ENCODE measurements around the gene NDUFS8.

Gene NDUFS8

GRCh38 chr11:68003846-68004550 is 26.5 kb upstream of the NDUFS8 start, which contains the start of gene UNC93B1:
Gene UNC93B1 (minus strand): TSS chr11:68004097. CDS start chr11:68004043, 54 bp downstream.
- peak; percentile 87 for DNase-seq (ENCODE audit: low read depth)

GRCh38 chr11:68004551-68005335 is 25.7 kb upstream of the NDUFS8 start:
- no peak for DNase-seq (ENCODE audit: low read depth)

- DNase-seq (ENCODE audit: low read depth): no peak
Observed at GRCh38 chr11:68006606-68007166, 23.8 kb upstream of the NDUFS8 start.

GRCh38 chr11:68007498-68008380 is 22.7 kb upstream of the NDUFS8 start:
- DNase-seq (ENCODE audit: low read depth): no peak

- no peak for DNase-seq (ENCODE audit: low read depth)
Observed at GRCh38 chr11:68008381-68009337, 21.8 kb upstream of the NDUFS8 start.

- no peak for DNase-seq (ENCODE audit: low read depth)
Observed at GRCh38 chr11:68009391-68010089, 20.9 kb upstream of the NDUFS8 start.

- peak; percentile 74 for DNase-seq (ENCODE audit: low read depth)
Observed at GRCh38 chr11:68010090-68011041, 20.1 kb upstream of the NDUFS8 start, which contains the start of gene ALDH3B1. Gene ALDH3B1 (plus strand): TSS chr11:68010327. CDS start chr11:68015298, 4,971 bp downstream.

- DNase-seq (ENCODE audit: low read depth): no peak
Observed at GRCh38 chr11:68011051-68011943, 19.2 kb upstream of the NDUFS8 start.

- DNase-seq (ENCODE audit: low read depth): no peak
Observed at GRCh38 chr11:68012044-68012842, 18.2 kb upstream of the NDUFS8 start.

GRCh38 chr11:68012843-68013610 is 17.5 kb upstream of the NDUFS8 start:
- no peak for DNase-seq (ENCODE audit: low read depth)

GRCh38 chr11:68013611-68014156 is 16.8 kb upstream of the NDUFS8 start:
- DNase-seq (ENCODE audit: low read depth): no peak

GRCh38 chr11:68014157-68014946 is 16.1 kb upstream of the NDUFS8 start:
- no peak for DNase-seq (ENCODE audit: low read depth)

- DNase-seq (ENCODE audit: low read depth): no peak
Observed at GRCh38 chr11:68014947-68015447, 15.5 kb upstream of the NDUFS8 start.

GRCh38 chr11:68015467-68015866 is 15.0 kb upstream of the NDUFS8 start:
- DNase-seq (ENCODE audit: low read depth): no peak

Data from CMK (cell line).